GM19463 (cell line): ENCODE measurements around the gene UQCRC2.
"Not testable (repeated sequence)": the region's sequence is repeated elsewhere in the genome, so short reads cannot be mapped to it uniquely, and the experiment has no call there.

ENCODE experiments used
- ATAC-seq: cut with Tn5 transposase; IDR thresholded peaks from one replicate; pipeline ENCODE4 v1.9.1; 2021; ENCODE audit warnings: mild to moderate bottlenecking, moderate library complexity; ENCODE audit not compliant: unreplicated experiment

The UQCRC2 gene

DNA sequence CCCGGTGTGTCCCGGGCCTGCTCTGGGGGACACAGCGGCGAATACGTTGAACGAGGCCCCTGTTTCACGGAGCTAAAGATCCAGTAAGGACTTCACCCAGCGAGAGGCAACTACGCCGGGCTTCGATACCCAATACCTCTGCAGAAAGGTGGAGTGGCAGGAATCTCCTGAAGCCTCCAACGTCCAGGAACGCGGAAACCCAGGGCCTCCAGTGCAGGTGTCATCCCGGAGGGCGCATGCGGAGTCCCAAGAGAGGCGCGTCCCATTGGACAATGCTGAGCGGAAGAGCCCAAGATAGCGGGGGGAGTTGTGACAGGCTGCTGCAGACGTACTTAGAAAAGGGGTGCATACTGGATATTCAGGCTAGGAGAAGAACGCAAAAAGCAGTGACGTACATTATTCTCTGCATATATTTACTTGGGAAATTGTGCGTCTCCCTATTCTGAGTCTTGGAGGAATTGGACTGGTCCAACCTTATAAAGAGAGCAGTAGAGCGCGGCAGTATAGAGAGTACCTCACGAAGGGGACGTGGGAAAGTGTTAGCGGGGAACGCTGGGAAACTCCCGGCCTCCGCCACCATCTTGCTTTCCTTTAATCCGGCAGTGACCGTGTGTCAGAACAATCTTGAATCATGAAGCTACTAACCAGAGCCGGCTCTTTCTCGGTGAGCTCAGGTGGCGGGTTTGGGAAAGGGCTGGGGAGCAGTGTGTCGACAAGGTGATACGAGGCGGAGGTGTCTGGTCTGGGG lies at the start of gene UQCRC2:
Gene UQCRC2 (plus strand): TSS at position 569 of the 748 bp plus-strand sequence. CDS start 63 bp downstream, at position 632.
- ATAC-seq = peak; percentile 86

DNA sequence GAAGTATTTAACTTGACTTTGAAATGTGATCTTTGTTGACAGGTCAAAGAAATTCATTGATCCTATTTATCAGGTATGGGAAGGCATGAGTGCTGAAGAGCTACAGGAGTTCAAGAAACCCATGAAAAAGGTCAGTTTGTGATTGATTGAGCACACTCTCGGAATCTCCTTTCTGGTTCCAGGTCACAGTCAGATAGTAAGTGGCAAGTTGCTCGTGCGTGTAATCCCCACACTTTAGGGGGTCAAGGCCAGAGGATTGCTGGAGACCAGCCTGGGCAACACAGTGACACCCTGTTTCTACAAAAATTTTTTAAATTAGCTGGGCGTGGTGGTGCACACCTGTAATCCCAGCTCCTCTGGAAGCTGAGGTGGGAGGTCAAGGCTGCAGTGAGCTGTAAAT lies 20.5 kb upstream of the UQCRC2 start:
- peak; percentile 54 for ATAC-seq

DNA sequence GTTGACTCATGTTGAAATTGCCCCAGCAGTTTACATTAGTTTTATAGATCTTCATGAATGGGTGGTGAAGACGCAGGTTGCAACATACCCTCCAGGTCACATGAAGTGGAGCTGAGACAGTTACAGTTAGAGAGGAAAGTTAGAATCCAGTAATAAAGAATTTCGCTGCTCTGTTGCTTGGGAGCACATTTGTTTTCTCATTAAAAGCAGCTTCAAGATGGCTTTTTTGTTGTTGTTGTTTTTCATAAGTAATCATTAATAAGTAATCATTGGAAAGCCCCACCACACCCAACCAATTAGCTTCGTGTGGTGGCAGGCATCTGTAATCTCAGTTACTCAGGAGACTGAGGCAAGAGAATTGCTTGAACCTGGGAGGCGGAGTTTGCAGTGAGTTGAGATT lies 19.8 kb upstream of the UQCRC2 start:
- peak; percentile 21 for ATAC-seq

DNA sequence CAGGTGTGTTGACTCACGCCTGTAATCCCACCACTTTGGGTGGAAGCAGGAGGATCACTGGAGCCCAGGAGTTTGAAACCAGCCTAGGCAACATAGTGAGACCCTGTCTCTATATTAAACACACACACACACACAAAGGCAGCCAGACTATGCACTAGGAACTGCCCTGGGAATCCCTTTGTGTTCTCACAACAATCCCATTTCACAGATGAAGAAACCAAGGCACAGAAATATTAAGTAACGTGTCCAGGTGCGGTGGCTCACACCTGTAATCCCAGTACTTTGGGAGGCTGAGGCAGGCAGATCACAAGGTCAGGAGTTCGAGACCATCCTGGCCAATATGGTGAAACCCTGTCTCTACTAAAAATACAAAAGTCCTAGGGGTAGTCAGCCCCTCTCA lies 19.4 kb upstream of the UQCRC2 start:
- ATAC-seq = not testable (repeated sequence)

DNA sequence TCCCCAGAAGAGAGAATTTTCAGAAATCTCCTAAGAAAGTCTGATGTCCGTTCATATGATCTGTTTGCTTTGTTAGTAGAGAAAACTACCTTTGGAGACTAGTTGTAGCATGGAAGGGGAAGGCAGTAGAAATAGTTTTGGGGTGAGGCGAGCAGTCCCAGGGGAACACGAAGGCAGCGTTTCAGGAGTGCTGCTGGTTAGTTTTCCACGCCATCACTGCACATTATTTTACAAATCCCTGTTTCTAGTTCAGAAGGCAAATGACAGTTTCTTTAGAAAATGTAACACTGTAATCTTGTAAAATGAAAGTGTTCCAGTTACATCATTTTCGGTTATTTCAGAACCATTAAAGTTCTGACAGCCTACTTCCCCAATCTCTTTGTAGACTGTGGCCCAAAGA lies 16.9 kb upstream of the UQCRC2 start:
- ATAC-seq = not testable (repeated sequence)

DNA sequence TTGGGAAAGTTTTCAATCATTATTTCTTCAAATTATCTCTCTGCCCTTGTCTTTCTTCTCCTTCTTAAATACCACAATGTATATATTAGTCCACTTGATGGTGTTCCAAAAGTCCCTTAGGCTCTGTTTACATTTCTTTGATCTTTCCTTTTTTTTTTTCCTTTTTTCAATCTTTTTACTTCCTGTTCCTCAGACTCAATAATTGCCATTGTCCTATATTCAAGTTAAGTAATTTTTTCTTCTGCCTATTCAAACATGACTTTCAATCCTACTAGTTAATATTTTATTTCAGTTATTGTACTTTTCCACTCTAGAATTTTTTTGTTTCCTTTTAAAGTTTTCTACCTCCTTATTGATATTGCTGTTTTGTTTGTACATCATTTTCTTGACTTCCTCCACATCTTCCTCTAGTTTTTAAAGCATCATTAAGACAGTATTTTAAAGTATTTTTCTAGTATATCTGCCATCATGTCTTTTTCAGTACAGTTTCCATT lies 15.8 kb upstream of the UQCRC2 start:
- ATAC-seq = no peak

DNA sequence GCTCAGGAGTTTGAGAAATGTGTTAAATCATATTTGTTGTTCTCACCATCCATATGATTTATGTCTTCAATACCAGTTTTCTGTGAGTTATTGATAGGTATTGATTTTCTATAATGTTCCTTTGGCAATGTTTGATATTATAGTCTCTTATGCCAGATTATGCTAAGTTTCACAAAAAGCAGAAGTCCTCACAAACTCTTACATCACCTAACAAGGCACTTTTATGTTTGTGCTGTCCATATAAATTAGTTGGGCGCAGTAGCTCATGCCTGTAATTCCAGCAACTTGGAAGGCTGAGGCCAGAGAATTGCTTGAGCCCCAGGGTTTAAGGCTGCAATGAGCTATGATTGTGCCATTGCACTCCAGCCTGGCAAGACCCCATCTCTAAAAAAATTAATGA lies 12.6 kb upstream of the UQCRC2 start:
- no peak for ATAC-seq

DNA sequence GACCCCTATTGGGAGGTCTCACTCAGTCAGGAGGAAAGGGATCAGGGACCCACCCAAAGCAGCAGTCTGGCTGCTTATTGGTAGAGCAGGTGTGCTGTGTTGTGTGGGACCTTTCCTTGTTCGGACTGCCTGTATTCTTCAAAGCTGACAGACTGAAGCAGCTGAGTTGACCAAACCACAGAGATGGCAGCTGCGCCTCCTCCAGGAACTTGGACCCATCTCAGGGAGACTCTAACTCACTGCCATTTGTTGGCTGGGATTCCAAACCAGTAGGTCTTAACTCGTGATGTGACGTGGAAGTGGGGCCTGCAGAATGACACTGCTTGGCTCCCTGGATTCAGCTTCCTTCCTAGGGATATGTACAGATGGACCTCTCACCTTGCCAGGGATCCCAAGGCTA lies 9.6 kb upstream of the UQCRC2 start:
- no peak for ATAC-seq

DNA sequence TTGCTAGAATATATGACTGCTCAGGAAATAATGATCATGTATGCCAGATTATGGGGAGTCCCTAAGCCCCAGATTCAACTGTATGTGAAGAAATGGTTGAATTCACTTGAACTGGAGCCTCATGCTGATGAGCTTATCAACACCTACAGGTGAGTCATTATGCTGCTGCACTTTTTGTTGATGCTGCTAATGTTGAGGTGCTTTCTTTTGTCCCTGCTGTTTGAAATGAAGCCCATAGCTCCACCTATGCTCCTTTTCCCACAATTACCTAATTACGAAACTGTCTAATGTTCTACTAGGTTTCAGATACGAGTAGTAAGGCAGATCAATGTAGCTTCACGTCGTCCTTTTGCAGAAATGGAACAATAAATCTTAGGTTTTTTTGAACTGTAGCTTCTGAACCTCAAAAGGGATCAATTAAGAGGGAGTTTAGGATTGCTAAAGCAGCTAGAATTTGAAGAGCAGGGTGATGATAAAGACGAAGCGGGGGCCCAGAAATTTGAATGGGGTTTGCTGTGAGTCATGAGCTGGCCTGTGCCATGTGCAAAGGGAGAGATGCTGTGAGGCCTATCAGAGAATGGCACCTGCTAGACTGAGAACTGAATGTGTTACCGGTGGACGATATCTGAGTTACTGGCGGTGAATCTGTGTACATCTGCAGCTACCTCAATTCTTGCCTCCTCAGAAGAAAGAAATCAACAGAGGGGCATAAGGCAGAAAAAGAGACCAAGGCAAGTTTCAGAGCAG lies 6.1 kb upstream of the UQCRC2 start:
- ATAC-seq = no peak

DNA sequence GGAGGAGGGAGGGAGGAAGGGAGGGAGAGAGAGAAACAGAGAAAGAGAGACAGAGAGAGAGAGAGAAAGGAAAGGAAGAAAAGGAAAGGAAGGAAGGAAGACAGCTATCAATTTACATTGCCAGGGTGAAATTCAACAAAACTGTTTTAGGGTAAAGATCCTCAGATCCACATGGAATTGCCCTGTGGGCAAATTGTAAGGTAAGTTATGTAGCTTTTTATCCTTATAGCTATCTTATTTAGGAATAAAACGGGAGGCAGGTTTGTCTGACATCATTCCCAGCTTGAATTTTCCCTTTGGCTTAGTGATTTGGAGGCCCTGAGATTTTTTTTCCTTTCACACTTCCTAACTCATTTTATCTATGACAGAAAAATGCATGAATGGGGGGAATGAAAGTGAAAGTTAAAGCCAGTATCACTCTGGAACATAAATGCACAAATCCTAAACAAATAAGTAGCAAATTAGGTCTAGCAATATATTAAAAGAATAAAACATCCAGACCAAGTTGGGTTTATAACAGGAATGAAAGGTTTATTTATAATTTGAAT lies 3.4 kb upstream of the UQCRC2 start:
- ATAC-seq = no peak

DNA sequence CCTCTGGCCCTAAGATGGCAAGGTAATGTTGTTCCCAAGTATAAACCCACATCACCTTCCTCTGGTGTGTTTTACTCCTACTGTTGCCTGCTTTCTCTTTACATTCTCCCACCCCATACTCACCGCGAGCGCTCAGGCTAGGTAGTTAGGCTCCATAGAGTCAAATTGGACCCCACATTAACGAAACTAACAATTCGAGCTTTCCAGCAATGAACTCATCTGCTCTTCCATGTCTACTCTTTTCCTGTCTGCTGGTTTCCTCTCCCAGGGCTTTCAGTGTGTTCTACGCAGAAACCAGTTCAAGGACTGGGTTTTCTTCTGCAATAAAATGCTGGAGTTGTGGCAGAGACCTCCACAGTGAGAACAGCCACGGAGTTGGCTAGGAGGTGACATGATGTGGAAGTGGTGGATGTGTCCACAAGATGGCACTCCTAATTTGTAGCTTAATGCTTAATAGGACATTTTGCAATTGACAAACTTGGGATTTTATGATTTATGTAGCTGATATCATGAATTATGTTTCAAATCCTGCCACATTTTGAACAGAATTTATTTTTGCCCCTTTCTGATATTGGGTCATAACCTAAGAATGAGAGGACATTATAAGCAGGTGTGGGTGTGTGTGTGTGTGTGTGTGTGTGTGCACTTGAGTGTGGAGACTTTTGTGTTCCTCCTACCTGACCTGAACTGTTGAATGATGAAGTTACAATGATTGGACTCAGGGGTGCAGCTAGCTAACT lies 2.2 kb upstream of the UQCRC2 start:
- no peak for ATAC-seq

DNA sequence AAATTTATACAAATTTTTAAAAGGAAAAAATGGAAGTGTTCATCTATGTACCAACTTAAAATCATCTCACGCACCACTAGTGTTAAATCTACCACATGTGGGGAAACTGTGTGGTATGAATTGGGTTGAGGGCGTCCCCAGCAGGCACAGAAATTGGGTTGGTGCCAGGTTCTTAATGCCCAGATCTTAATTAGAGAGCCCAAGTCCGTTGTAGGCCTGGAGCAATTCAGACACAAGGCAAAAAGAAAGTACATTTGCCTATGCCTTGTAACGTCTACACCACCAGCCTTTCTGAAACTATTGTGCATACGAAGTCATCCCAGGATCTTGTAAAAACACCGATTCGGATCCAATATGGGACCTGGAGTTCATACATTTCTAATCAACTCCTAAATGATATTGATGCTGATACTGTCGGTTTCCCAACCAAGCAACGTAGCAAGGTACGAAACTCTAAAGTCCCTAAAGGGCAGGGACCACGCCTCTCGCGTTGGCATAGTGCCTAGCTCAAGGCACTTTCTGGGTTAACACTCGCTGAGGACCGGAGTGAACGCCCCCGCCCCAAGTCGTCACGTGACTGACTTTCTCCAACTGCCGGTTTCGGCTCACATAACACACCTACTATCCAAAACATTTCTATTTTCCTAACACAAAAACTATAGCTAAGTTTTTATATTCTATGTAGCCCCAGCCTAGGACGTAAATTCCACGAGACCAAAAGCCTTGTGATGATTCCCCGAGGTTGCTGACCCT lies 945 bp upstream of the UQCRC2 start:
- peak; percentile 20 for ATAC-seq

DNA sequence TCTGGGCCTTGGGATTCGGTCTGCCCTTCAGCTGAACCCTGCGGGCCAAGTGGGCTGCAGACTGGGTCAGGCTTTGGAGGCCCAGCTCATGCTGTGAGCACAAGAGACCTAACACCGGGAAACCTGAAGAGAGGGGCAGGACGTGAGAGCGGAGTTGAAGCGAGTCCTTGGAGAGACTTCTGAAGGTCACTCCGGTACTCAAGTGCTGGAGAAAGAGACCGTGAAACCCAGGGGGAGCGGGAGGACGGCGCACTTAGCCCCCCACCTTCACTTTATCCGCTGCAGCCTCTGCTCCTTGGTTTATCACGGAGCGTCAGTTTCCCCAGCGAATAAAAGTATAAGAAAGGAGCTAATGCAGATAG lies 361 bp downstream of the UQCRC2 start:
- peak; percentile 9 for ATAC-seq

DNA sequence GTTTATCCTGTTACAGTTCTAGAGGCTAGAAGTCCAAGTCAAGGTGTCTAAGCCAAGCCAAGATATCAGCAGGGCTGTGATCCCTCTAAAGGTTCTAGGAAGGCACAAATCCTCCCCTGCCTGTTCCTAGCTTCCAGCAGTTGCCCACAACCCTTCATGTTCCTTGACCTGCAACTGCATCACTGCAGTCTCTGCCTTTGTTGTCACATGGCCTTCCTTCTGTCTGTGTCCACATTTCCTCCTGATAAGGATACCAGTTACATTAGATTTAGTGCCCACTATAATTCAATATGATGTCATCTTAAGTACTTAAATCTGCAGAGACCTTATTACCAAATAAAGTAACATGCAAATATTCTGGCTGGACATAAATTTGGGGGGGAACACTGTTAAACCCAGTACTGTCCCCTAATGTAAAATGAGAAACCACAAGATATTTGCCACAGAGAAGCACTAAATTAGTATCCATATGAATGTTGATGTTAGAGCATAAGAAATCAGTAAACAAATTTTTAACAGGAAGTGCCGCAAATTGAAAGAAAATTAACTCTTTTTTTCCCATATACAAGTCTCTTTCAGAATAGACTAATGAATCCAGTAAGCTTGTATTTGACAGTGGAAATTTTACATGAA lies 4.7 kb downstream of the UQCRC2 start:
- ATAC-seq = no peak

DNA sequence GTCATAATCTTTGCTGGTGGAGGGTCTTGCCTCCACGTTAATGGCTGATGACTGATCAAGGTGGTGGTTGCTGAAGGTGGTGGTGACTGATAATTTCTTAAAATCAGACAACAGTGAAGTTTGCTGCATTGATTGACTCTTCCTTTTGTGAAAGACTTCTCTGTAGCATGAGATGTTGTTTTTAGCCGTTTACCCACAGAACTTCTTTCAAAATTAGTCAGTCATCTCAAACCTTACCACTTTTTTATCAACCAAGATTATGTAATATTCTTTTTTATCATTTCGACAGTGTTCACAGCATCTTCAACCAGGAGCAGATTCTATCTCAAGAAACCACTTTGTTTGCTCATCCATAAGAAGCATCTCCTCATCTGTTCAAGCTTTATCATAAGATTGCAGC lies 5.9 kb downstream of the UQCRC2 start:
- ATAC-seq = no peak

DNA sequence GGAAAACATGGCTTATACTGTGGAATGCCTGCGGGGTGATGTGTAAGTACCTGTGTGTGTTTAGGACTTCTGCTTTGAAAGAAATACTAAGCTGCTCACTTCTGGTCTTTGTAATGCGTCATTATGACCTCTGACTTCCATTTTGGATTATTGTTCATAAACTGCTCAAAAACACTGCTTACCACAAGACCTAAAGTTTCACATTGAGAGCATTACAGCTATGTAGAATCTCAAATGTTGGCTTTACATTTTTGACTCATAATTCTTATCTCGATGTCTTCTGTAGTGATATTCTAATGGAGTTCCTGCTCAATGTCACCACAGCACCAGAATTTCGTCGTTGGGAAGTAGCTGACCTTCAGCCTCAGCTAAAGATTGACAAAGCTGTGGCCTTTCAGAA lies 9.3 kb downstream of the UQCRC2 start:
- no peak for ATAC-seq

DNA sequence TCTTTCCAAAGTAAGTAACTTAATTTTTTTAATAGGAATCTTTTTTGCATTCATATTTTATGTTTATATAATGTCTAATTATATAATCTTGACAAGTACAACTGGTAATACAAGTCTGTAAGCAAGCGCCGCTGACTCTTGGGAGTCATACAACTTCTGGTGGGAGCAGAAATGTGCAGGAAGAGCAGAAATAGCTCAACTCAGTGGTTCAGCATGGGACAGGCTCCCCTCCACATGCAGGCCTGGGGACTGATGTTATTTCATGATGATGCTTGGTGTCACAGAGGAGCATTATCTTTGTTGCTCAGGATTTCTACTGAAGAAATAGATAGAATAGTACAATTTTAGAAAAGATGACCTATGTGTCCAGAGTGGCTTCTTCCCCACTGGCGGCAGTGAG lies 10.7 kb downstream of the UQCRC2 start:
- no peak for ATAC-seq

DNA sequence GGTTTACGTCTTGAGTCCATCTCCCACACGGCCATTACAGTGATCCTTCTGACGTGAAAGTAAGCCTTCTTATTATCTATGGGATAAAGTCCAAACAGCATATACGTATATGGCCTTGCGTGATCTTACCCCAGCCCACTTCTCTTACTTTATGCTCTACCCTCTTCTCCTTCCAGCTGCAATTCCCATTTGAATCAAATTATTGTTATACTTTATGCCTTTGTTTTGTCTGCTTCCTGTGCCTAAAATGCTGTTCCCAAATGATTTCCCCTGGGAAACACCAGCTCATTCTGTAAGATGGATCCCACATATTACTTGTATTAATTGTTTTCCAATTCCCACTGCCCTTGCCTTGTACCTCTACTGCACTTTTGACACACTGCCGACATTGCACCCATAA lies 11.2 kb downstream of the UQCRC2 start:
- ATAC-seq = no peak

DNA sequence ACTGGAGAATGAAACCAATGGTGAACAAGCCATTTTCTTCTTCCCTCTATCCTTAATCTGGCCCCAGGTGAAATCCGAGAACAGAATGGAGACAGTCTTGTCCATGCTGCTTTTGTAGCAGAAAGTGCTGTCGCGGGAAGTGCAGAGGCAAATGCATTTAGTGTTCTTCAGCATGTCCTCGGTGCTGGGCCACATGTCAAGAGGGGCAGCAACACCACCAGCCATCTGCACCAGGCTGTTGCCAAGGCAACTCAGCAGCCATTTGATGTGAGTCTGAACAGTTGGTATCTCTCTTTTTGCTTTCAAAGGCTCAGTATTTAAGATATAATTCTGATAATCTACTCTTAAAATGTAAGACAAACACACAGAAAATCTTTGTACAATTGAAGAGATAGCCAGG lies 18.7 kb downstream of the UQCRC2 start:
- ATAC-seq = no peak

DNA sequence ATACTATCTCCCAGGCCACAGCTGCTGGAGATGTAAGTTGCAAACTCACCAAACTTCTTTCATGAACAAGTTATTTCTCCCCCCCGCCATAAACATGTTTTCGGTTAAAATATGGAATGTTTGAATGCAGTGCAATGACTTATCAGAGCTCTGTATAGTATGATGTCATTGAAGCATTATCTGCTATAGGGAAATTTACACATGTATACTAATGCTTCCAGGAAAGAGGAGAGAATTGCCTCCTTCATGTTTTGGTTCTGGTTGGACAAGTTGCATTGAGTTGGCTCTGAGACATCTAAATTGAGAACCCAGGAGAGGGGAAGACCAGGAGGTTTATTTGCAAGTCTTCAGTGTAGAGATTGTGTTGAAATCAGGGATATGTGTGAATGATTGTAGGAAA lies 20.8 kb downstream of the UQCRC2 start:
- ATAC-seq = no peak
